Measurements from ENCODE around the gene KIF5A.
A peak's percentile ranks its signal among the peaks of the same experiment; 100 is the strongest.

The KIF5A gene

GRCh38 chr12:57523706-57524614 is 25.9 kb upstream of the KIF5A start:
- no peak for TF ChIP-seq CTCF (IDR thresholded peaks at IDR 0.05; ENCODE audit: unreplicated experiment in 3 of 3)
- H3K27ac Mint-ChIP-seq: peak overlapping the region; percentile 91 to 98 (median 97)
- peaks cover 24% of the 10 kb centered on the region for H3K36me3 Mint-ChIP-seq (ENCODE audit: low read depth)
- H3K4me1 Mint-ChIP-seq: peaks cover 38% of the 10 kb centered on the region
- no peaks in the 10 kb centered on the region for H3K9me3 Mint-ChIP-seq
- no peaks in the 10 kb centered on the region for H3K27me3 Mint-ChIP-seq (ENCODE audit: low read depth)
- H3K4me3 Mint-ChIP-seq: peak overlapping the region; percentile 95 to 99 (median 98)

GRCh38 chr12:57524814-57525614 is 24.8 kb upstream of the KIF5A start:
- Mint-ChIP-seq H3K4me1 (peaks cover 32% of the 10 kb centered on the region), H3K36me3 (ENCODE audit: low read depth) (peaks cover 27% of the 10 kb centered on the region), H3K4me3 (peak overlapping the region; percentile 95 to 99 (median 98)), H3K27ac (peak overlapping the region; percentile 31 to 97 (median 91)), H3K27me3 (ENCODE audit: low read depth) (no peaks in the 10 kb centered on the region), H3K9me3 (no peaks in the 10 kb centered on the region)
- no peak for TF ChIP-seq CTCF (IDR thresholded peaks at IDR 0.05; ENCODE audit: unreplicated experiment in 3 of 3)

GRCh38 chr12:57525615-57526383 is 24.0 kb upstream of the KIF5A start:
- TF ChIP-seq CTCF (IDR thresholded peaks at IDR 0.05; ENCODE audit: unreplicated experiment in 3 of 3): no peak
- H3K27ac Mint-ChIP-seq: peak overlapping the region in 1 of 3 experiments; percentile 53
- no peaks in the 10 kb centered on the region for H3K9me3 Mint-ChIP-seq
- H3K36me3 Mint-ChIP-seq (ENCODE audit: low read depth): peaks cover 33% of the 10 kb centered on the region
- H3K4me1 Mint-ChIP-seq: peaks cover 27% of the 10 kb centered on the region
- no peak overlapping the region for H3K4me3 Mint-ChIP-seq
- no peaks in the 10 kb centered on the region for H3K27me3 Mint-ChIP-seq (ENCODE audit: low read depth)

- H3K36me3 Mint-ChIP-seq (ENCODE audit: low read depth): peaks cover 39% of the 10 kb centered on the region
- H3K4me3 Mint-ChIP-seq: peak overlapping the region in 2 of 3 experiments; percentile 17 to 23
- H3K27me3 Mint-ChIP-seq (ENCODE audit: low read depth): no peaks in the 10 kb centered on the region
- H3K9me3 Mint-ChIP-seq: no peaks in the 10 kb centered on the region
- no peak overlapping the region for H3K27ac Mint-ChIP-seq
- peaks cover 23% of the 10 kb centered on the region for H3K4me1 Mint-ChIP-seq
- no peak for TF ChIP-seq CTCF (IDR thresholded peaks at IDR 0.05; ENCODE audit: unreplicated experiment in 3 of 3)
These were observed 23.2 kb upstream of the KIF5A start for GRCh38 chr12:57526477-57527126.

GRCh38 chr12:57527184-57527583 is 22.7 kb upstream of the KIF5A start:
- no peak for TF ChIP-seq CTCF (IDR thresholded peaks at IDR 0.05; ENCODE audit: unreplicated experiment in 3 of 3)
- Mint-ChIP-seq H3K4me3 (peak overlapping the region; percentile 13 to 40 (median 35)), H3K4me1 (peaks cover 18% of the 10 kb centered on the region), H3K27me3 (ENCODE audit: low read depth) (no peaks in the 10 kb centered on the region), H3K27ac (peak overlapping the region in 1 of 3 experiments; percentile 24), H3K9me3 (no peaks in the 10 kb centered on the region), H3K36me3 (ENCODE audit: low read depth) (peaks cover 45% of the 10 kb centered on the region)
